Endodermal cell (in vitro differentiated cells): ENCODE results near the gene STK39. TPM values are rescaled to one million over a fixed set of nuclear protein-coding genes. Genes with fewer than 3 reads are reported as not detected.

Experiments used
- DNase-seq: peaks from one replicate; pipeline ENCODE4 v3.0.0-alpha.2; 2017
- H3K27ac ChIP-seq: 2 replicates; pipeline ENCODE4 v1.5.1; 2013; ENCODE audit warnings: mild to moderate bottlenecking, low read depth, low read length, moderate library complexity
- H3K27me3 ChIP-seq: 2 replicates; pipeline ENCODE4 v1.6.1; 2013; ENCODE audit warnings: mild to moderate bottlenecking, low read length, moderate library complexity; ENCODE audit not compliant: insufficient read depth, control insufficient read depth, poor library complexity, severe bottlenecking
- H3K36me3 ChIP-seq: 2 replicates; pipeline ENCODE4 v1.7.0; 2013; ENCODE audit warnings: mild to moderate bottlenecking, low read length, moderate library complexity; ENCODE audit not compliant: control insufficient read depth, insufficient read depth
- H3K4me1 ChIP-seq: one replicate; pipeline ENCODE4 v1.7.0; 2013; ENCODE audit warnings: low read length; ENCODE audit not compliant: control insufficient read depth, insufficient read depth
- H3K4me3 ChIP-seq: 2 replicates; pipeline ENCODE4 v1.5.1; 2013; ENCODE audit warnings: mild to moderate bottlenecking, low read length, moderate library complexity
- H3K9ac ChIP-seq: 2 replicates; pipeline ENCODE4 v1.6.1; 2013; ENCODE audit warnings: mild to moderate bottlenecking, low read length, moderate library complexity; ENCODE audit not compliant: poor library complexity, severe bottlenecking; ENCODE audit errors: extremely low read depth
- H3K9me3 ChIP-seq: 2 replicates; pipeline ENCODE4 v1.6.1; 2013; ENCODE audit warnings: mild to moderate bottlenecking, low read length, moderate library complexity; ENCODE audit not compliant: control insufficient read depth
- H3K27ac Mint-ChIP-seq: 2 replicates; pipeline ENCODE4 v1.8.0; 2020; ENCODE audit warnings: mixed read lengths
- H3K27me3 Mint-ChIP-seq: 2 replicates; pipeline ENCODE4 v1.8.0; 2021; ENCODE audit warnings: mild to moderate bottlenecking, mixed read lengths; ENCODE audit not compliant: insufficient read depth
- H3K36me3 Mint-ChIP-seq: 2 replicates; pipeline ENCODE4 v1.8.0; 2020; ENCODE audit warnings: low read depth, mixed read lengths
- H3K4me1 Mint-ChIP-seq: 2 replicates; pipeline ENCODE4 v1.8.0; 2020; ENCODE audit warnings: mixed read lengths
- H3K4me3 Mint-ChIP-seq: 2 replicates; pipeline ENCODE4 v1.8.0; 2020; ENCODE audit warnings: mild to moderate bottlenecking, moderate library complexity, mixed read lengths
- H3K9me3 Mint-ChIP-seq: 2 replicates; pipeline ENCODE4 v1.8.0; 2020; ENCODE audit warnings: mild to moderate bottlenecking, mixed read lengths
- WGBS, 2 experiments: methylation state at CpG; one replicate each; pipeline versions ENCODE4 v1.1.5 to v1.1.7; 2013; ENCODE audit warnings: missing lambda C conversion rate in 2 of 2, mixed read lengths in 1 of 2; ENCODE audit not compliant: insufficient coverage in 1 of 2, insufficient read length in 1 of 2; 5-methylcytosine and 5-hydroxymethylcytosine counted together
- total RNA-seq, 2 donors: library from RNA; stranded (reverse); fragmentation: NEBNext Ultra II Directional in 1 of 2; extraction: Animal tissue kit (Norgen Biotek cat#: 25700) in 1 of 2; gene quantifications; 2 replicates in 1 of 2; 3 replicates in 1 of 2; pipeline ENCODE4 v1.2.1, GENCODE V29; 2021
- TF ChIP-seq, protein P1 (sequence below): fragments of 200-600 bp; sonication (generic); conservative IDR thresholded peaks from 2 replicates; pipeline ENCODE4 v1.5.0; 2021; ENCODE audit warnings: antibody characterized with exemption, mild to moderate bottlenecking

STK39 gene
- total RNA-seq, 2 donors from 2014 or later, result 22.3 to 31.5 TPM

DNA sequence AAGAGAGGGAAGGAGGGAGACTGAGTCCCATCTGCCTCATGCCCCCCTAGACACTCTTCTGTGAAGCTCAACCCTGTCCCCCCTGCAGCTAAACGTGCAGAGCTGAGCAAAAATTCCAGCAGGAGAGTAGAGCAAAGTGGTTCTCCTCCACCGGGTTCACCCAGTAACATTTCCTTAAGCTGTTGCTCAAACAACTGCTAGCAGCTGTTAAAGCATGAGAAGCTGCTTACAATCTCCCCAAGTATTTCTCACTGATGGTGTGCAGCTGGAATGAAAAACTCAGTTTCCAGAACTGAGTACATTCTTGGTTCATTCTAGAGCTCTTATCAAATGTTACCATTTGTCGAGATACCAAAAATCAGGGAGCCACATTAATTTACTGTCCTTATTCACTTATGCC, 92.3 kb downstream of the STK39 start:
- Mint-ChIP-seq H3K27me3 (no peaks in the 10 kb centered on the region), H3K27ac (peak overlapping the region; percentile 50), H3K9me3 (no peaks in the 10 kb centered on the region), H3K4me1 (peaks cover 20% of the 10 kb centered on the region), H3K36me3 (peaks cover 4% of the 10 kb centered on the region), H3K4me3 (no peak overlapping the region)
- Histone ChIP-seq H3K27ac (no peak overlapping the region), H3K27me3 (no peaks in the 10 kb centered on the region), H3K4me3 (peak overlapping the region; percentile 12), H3K9ac (no peak overlapping the region), H3K4me1 (peaks cover 5% of the 10 kb centered on the region), H3K36me3 (no peaks in the 10 kb centered on the region), H3K9me3 (no peaks in the 10 kb centered on the region)
- WGBS, 2 experiments, result 67 to 89% methylated on average over 3 of the region's 3 CpGs
- DNase-seq, result no peak
- TF ChIP-seq, protein P1, sequence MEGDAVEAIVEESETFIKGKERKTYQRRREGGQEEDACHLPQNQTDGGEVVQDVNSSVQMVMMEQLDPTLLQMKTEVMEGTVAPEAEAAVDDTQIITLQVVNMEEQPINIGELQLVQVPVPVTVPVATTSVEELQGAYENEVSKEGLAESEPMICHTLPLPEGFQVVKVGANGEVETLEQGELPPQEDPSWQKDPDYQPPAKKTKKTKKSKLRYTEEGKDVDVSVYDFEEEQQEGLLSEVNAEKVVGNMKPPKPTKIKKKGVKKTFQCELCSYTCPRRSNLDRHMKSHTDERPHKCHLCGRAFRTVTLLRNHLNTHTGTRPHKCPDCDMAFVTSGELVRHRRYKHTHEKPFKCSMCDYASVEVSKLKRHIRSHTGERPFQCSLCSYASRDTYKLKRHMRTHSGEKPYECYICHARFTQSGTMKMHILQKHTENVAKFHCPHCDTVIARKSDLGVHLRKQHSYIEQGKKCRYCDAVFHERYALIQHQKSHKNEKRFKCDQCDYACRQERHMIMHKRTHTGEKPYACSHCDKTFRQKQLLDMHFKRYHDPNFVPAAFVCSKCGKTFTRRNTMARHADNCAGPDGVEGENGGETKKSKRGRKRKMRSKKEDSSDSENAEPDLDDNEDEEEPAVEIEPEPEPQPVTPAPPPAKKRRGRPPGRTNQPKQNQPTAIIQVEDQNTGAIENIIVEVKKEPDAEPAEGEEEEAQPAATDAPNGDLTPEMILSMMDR, result no peak

DNA sequence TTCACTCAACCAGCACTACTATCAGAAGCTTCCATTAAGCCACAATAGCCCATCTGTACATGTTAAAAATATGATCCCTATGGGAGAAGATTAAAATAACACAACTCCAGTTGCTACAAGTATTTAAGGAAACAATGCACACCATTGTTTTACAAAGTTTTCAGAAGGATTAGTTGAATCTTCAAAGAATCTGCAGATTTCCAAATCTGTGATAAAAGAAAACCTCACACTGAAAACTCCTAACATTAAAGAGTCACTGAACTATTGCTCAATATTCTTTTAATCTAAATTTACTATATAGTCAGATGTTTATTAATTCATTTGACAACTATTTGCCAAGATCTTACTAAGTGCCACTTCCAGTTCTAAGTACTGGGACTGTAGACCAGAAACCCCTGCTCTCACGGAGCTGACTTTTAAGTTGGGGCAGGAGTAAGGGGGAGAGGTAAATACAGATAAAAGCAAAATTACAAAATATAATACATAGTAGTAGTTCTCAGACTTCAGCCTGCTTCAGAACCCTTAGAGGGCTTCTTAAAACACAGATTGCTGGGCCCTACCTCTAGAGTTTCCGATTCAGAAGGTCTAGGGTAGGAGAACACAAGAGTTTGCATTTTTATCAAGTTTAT, 94.4 kb downstream of the STK39 start:
- no peak overlapping the region for H3K27ac Mint-ChIP-seq
- TF ChIP-seq, protein P1, result no peak
- WGBS, 2 experiments, result 94 to 100% methylated on average over 1 to 2 of the region's 2 CpGs
- no peak overlapping the region for H3K4me3 Mint-ChIP-seq
- H3K4me3 ChIP-seq, result no peak overlapping the region
- H3K27ac ChIP-seq, result no peak overlapping the region
- H3K9ac ChIP-seq, result no peak overlapping the region
- peaks cover 5% of the 10 kb centered on the region for H3K4me1 ChIP-seq
- peaks cover 4% of the 10 kb centered on the region for H3K36me3 Mint-ChIP-seq
- H3K36me3 ChIP-seq, result no peaks in the 10 kb centered on the region
- H3K9me3 ChIP-seq, result no peaks in the 10 kb centered on the region
- no peaks in the 10 kb centered on the region for H3K27me3 Mint-ChIP-seq
- H3K4me1 Mint-ChIP-seq, result peaks cover 30% of the 10 kb centered on the region
- H3K9me3 Mint-ChIP-seq, result no peaks in the 10 kb centered on the region
- H3K27me3 ChIP-seq, result no peaks in the 10 kb centered on the region
- DNase-seq, result no peak

DNA sequence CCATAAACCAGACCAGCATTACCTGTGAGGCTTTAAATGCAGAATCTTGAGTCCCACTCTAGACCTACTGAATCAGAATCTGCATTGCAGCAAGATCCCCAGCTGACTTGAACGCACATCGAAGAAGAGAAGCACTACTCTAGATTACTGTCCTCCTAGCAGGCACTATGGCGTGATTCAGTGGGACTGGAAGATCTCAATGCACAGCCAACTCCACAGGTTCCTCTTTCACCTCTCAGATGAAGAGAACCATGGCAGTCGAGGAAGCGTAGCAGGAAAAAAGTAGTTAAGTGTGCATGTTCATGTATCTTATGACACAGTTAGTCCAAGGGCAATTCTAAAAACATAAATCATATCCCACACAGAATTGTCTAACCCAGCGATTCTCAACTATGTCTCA, 97.4 kb downstream of the STK39 start:
- H3K9me3 ChIP-seq, result no peaks in the 10 kb centered on the region
- H3K27me3 ChIP-seq, result no peaks in the 10 kb centered on the region
- Mint-ChIP-seq H3K4me1 (peaks cover 27% of the 10 kb centered on the region), H3K27ac (no peak overlapping the region), H3K36me3 (peaks cover 4% of the 10 kb centered on the region), H3K9me3 (no peaks in the 10 kb centered on the region), H3K27me3 (no peaks in the 10 kb centered on the region), H3K4me3 (no peak overlapping the region)
- no peak for DNase-seq
- no peak overlapping the region for H3K4me3 ChIP-seq
- no peaks in the 10 kb centered on the region for H3K36me3 ChIP-seq
- H3K4me1 ChIP-seq, result peaks cover 6% of the 10 kb centered on the region
- H3K27ac ChIP-seq, result no peak overlapping the region
- TF ChIP-seq, protein P1, result no peak
- H3K9ac ChIP-seq, result no peak overlapping the region
- 97 to 98% methylated on average over 3 to 6 of the region's 6 CpGs for WGBS, 2 experiments
